ENCODE data around the gene HOMER2.
"Not testable (repeated sequence)": the region's sequence is repeated elsewhere in the genome, so short reads cannot be mapped to it uniquely, and the experiment has no call there.

Gene HOMER2

DNA sequence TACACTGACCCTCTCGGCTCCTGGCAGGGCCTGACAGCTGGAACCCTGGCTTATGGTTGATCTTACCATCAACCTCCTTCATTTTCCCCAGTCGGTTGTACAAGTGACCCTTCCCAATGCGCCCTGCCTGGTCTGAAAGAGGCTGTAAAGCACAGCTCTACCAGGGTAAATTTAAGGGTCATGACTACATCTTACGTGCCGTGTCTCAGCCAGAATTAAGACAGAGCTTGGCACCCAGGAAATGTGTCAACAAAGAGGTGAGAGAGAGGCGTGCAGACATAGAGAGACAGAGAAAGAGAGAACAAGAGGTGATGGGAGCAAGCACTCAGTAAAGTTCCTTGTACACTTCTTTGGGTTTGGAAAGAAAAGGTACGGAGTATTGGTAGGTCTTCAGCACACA is 28.8 kb downstream of the HOMER2 start:
- no peak for DNase-seq

DNA sequence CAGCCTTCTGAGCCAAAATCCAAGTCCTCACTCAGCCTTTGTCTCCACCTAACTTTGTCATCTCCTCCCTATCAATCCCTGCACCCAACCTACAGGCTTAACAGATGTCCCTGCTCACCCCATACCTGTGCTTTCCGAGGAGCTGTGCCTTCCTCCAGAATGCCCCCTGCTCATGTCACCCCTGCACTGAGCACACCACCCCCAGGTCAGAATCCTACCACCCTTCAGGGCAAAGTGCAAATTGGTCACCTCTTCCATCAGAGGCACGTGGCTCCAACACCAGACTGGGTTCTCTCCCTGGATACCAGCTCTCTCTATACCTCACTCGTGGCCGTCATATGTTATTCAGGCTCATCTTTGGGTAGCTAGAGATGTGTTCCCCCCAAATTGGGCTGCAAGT is 29.8 kb downstream of the HOMER2 start:
- no peak for DNase-seq

GRCh38 chr15:82921939-82922338 is 30.6 kb downstream of the HOMER2 start:
- DNase-seq = no peak

- no peak for DNase-seq
These were observed 31.3 kb downstream of the HOMER2 start for GRCh38 chr15:82921242-82921641.

- DNase-seq = no peak
These were observed 33.2 kb downstream of the HOMER2 start for GRCh38 chr15:82919231-82919886.

- DNase-seq = no peak
These were observed 33.8 kb downstream of the HOMER2 start for GRCh38 chr15:82918607-82919230.

DNA sequence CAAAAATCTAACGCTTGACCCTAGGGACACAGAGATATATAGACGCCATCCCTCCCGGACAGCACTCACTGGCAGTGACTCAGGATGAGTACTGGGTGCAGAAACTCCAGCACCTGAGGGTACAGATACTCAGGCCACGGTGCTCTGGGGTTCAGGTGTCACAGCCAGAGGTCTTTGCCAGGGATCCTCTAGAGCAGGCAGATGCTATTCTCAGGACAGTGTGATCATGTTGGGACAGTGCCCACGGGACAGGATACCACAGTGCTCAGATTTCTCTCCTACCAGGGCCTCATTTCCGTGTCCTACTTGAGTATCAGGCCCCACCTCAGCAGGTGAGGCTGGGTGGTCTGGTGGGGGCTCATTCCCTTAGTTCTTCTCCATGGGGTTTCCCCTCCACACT is 34.4 kb downstream of the HOMER2 start:
- no peak for DNase-seq

- DNase-seq = no peak
These were observed 35.3 kb downstream of the HOMER2 start for GRCh38 chr15:82917249-82917648.

GRCh38 chr15:82916161-82916952 is 36.2 kb downstream of the HOMER2 start:
- DNase-seq = no peak

GRCh38 chr15:82914396-82914795 is 38.1 kb downstream of the HOMER2 start:
- DNase-seq = no peak

DNA sequence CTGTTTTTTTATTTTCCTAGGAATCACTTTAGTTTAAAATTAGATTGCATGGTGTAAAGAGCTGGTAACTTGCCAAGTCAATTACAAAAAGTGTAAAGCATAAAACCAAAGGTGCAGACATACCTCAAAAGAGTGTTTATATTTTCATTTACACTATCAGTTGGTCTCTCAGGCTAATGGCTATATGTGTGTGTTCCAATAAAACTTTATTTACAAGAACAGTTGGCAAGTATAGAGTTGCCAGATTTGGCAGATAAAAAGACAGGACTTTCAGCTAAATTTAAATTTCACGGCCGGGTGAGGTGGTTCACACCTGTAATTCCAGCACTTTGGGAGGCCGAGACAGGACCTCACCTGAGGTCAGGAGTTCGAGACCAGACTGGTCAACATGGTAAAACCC is 41.1 kb downstream of the HOMER2 start:
- DNase-seq = no peak

GRCh38 chr15:82910721-82911120 is 41.8 kb downstream of the HOMER2 start:
- DNase-seq = no peak

GRCh38 chr15:82909080-82909815 is 43.3 kb downstream of the HOMER2 start:
- no peak for DNase-seq

GRCh38 chr15:82907350-82907749 is 45.2 kb downstream of the HOMER2 start:
- no peak for DNase-seq

DNA sequence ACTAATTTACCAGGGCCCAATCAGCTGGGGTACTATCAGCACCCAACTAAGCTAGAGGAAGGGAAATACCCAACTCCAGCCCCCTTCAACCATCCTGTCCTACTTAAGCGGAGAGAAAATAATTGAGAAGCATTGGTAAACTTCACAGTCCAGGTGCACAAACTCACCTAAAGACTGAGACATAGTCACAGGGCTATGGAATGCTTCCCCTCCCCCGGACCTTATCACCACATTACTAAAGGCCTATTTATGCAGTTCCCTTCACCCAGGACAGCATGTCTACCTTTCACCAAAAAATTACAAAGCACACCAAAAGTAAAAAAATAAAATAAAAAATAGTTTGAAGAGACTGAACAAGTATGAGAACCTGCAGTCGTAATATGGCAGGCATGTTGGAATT is 47.9 kb downstream of the HOMER2 start:
- DNase-seq = no peak

DNA sequence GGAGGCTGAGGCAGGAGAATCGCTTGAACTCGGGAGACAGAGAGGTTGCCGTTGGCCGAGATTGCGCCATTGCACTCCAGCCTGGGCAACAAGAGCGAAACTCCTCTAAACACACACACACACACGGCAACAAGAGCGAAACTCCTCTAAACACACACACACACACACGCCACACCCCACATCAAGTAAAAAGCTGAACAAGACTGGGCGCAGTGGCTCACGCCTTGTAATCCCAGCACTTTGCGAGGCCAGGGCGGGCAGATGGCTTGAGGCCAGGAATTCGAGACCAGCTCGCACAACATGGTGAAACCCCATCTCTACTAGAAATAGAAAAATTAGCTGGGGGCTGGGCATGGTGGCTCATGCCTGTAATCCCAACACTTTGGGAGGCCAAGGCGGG is 49.0 kb downstream of the HOMER2 start:
- no peak for DNase-seq

- DNase-seq = no peak
These were observed 51.3 kb downstream of the HOMER2 start for GRCh38 chr15:82901114-82901805.

DNA sequence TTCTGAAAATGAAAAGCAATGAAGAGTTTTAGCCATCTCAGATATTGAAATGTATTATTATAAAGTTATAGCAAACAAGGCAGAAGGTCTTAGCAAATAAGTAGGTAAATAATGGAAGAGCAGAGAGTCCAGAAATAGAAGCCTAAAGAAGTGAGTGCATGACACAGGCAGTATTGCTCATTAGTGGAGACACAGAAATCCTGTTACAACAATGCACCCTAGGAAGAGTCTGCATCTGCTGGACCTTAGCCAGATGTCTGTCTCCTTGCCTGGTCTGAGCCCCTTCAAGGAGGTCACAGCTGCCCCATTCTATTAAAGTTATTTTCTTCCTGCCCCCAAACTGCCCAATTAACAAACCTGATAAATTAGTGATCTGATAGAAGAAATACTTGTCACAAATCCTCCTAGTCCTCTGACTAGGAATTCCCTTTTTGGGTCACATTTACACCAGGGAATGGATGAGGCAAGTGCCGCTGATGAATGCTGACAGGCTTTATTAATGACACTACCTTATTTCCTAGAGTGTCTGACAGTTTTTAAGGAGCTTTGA is 51.9 kb downstream of the HOMER2 start:
- no peak for DNase-seq

GRCh38 chr15:82898961-82899360 is 53.6 kb downstream of the HOMER2 start:
- DNase-seq = no peak

GRCh38 chr15:82895983-82896382 is 56.5 kb downstream of the HOMER2 start:
- DNase-seq = no peak

DNA sequence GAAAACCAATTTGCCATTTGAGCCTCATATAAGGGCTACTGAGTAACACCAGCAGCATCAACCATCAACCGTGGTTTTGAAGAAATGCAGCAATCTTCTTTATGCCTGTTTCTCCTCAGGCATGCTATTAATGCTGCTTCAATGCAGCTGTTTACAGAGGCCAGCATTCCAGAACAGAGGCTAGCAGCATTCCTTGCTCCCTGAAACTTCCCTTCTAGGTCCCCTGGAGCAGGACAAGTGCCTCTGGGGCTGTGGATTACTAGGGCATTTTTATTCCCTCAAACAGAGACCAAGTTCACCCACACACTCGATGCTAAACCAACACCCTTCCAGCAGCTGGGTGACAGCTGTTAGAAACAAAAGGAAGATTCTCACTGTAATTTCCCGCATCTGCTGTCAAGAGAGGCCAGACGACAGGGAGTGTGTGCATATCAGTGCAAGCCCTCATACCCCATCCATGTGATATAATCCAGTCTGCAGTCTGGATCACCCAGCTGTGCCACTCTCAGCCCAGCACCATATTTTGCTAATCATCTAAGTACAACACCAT is 57.5 kb downstream of the HOMER2 start:
- DNase-seq = no peak

DNA sequence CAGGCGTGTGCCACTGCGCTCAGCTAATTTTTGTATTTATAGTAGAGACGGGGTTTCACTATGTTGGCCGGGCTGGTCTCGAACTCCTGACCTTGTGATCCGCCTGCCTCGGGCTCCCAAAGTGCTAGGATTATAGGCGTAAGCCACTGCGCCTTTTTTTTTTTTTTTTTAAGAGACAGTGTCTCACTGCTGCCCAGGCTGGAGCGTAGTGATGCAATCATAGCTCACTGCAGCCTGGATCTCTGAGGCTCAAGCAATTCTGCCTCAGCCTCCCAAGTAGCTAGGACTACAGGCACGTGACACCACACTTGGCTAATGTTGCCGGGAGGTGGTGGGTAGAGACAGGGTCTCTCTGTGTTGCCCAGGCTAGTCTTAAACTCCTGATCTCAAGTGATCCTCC is 59.0 kb downstream of the HOMER2 start:
- DNase-seq = not testable (repeated sequence)

Measured in stimulated activated naive CD4-positive, alpha-beta T cell treated with Interleukin-2 at 50 U/mL for 16 hours (primary cell).